ENCODE measurements around the gene NEMF.
"Not testable (repeated sequence)": the region's sequence is repeated elsewhere in the genome, so short reads cannot be mapped to it uniquely, and the experiment has no call there.

Gene NEMF

DNA sequence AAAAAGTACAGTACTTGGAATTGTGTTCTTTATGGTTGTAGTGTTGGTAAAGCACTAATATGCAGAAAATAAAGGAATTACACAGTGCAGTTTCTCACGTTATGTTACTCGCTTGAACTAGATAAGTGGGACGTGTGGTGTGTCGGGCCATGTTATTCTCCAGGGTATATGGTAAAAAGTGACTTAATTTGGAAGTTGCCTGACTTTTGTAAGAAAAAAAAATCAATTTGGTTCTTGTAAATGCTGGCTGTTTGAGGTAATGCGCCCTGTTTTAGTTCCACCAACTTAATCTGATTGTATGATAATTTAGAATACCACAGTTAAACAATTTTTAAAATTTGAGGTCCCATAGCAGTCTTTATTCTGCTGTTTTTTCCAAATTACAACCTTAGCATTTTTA is 44.4 kb upstream of the NEMF start:
- no peak for TF ChIP-seq CTCF (IDR thresholded peaks at IDR 0.05; ENCODE audit: unreplicated experiment in 3 of 3)
- H3K27me3 Mint-ChIP-seq (ENCODE audit: low read depth) = no peaks in the 10 kb centered on the region
- H3K36me3 Mint-ChIP-seq (ENCODE audit: low read depth) = peaks cover 40% of the 10 kb centered on the region

GRCh38 chr14:49896272-49896671 is 43.7 kb upstream of the NEMF start:
- Mint-ChIP-seq H3K36me3 (ENCODE audit: low read depth) (peaks cover 40% of the 10 kb centered on the region), H3K4me3 (peak overlapping the region; percentile 92 to 96 (median 96)), H3K4me1 (peaks cover 42% of the 10 kb centered on the region), H3K27ac (peak overlapping the region in 1 of 3 experiments; percentile 31)
- H3K9me3 Mint-ChIP-seq; H3K27me3 Mint-ChIP-seq (ENCODE audit: low read depth): not testable (repeated sequence)

More for the DNA sequence above, 44.4 kb upstream of the NEMF start:
- H3K4me1 Mint-ChIP-seq = peaks cover 38% of the 10 kb centered on the region
- peak overlapping the region in 1 of 3 experiments; percentile 42 for H3K27ac Mint-ChIP-seq
- H3K9me3 Mint-ChIP-seq = no peaks in the 10 kb centered on the region
- peak overlapping the region; percentile 55 to 73 (median 58) for H3K4me3 Mint-ChIP-seq

DNA sequence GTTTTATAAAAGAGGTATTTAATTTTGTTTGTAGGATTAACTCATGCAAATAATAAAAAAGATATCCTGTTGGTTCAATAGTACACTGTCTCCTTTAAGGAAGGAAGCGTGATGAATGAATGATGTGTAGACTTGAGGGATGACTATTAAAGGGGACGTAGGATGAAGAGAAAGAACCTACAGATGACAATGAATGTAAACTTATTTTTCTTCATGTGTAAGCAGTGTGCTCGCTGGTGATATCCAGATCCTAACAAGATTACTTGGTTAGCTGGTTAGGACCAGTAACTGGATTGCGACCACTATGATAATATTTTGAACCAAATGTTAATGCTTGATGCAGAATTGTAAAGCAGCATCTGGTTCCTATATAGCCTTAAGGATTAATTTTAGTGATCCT is 42.9 kb upstream of the NEMF start:
- no peaks in the 10 kb centered on the region for H3K27me3 Mint-ChIP-seq (ENCODE audit: low read depth)
- peaks cover 42% of the 10 kb centered on the region for H3K4me1 Mint-ChIP-seq
- H3K4me3 Mint-ChIP-seq = peak overlapping the region; percentile 92 to 96 (median 96)
- no peak for TF ChIP-seq CTCF (IDR thresholded peaks at IDR 0.05; ENCODE audit: unreplicated experiment in 3 of 3)
- H3K27ac Mint-ChIP-seq = peak overlapping the region in 2 of 3 experiments; percentile 7 to 31
- H3K9me3 Mint-ChIP-seq = no peaks in the 10 kb centered on the region
- peaks cover 40% of the 10 kb centered on the region for H3K36me3 Mint-ChIP-seq (ENCODE audit: low read depth)

DNA sequence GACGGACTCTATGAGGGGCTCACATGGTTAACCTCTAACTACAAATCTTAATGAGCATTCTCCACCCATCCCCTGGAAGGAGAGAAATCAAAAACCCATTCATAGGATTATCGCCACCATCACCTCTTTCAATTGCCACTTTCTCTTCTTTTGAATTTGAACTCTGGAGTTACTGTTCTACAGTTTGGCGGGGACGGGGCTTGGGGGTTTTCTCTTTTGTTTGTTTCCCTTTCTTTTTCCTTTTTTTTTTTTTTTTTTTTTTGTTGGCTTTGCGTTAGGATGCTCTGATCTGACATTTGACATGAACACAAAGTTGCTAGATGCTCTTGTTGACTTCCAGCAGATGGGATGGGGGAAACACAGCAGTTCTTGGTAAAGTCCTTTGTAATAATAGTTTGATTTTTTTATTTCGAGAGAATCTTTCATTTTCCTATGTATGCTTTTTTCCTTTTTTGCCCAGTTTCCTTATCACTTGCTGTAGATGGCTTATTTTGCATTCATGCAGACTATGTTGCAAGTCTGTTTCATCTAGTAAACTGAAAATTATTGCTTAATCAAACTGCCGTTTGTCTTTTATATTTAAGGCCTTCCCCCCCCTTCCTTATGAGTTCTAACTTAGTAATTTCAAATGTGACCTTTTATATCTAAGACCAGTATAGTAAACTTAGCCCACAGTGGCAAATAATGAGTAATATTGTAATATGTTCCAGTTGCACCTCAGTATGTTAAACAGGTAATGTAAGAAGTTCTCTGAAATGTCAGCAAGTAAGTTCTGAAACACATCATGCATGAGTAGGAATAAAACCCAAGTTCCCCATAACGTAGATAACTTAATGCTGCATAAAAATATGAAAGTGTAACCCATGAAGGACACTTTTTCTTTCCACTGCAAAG is 41.9 kb upstream of the NEMF start:
- H3K4me3 Mint-ChIP-seq = peak overlapping the region; percentile 92 to 96 (median 96)

DNA sequence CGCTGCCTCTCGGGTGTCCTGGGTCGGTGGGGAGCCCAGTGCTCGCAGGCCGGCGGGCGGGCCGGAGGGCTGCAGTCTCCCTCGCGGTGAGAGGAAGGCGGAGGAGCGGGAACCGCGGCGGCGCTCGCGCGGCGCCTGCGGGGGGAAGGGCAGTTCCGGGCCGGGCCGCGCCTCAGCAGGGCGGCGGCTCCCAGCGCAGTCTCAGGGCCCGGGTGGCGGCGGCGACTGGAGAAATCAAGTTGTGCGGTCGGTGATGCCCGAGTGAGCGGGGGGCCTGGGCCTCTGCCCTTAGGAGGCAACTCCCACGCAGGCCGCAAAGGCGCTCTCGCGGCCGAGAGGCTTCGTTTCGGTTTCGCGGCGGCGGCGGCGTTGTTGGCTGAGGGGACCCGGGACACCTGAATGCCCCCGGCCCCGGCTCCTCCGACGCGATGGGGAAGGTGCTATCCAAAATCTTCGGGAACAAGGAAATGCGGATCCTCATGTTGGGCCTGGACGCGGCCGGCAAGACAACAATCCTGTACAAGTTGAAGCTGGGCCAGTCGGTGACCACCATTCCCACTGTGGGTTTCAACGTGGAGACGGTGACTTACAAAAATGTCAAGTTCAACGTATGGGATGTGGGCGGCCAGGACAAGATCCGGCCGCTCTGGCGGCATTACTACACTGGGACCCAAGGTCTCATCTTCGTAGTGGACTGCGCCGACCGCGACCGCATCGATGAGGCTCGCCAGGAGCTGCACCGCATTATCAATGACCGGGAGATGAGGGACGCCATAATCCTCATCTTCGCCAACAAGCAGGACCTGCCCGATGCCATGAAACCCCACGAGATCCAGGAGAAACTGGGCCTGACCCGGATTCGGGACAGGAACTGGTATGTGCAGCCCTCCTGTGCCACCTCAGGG is 41.0 kb upstream of the NEMF start:
- H3K4me1 Mint-ChIP-seq = peaks cover 42% of the 10 kb centered on the region
- no peaks in the 10 kb centered on the region for H3K9me3 Mint-ChIP-seq
- no peak for TF ChIP-seq CTCF (IDR thresholded peaks at IDR 0.05; ENCODE audit: unreplicated experiment in 3 of 3)

More for the DNA sequence above, 41.9 kb upstream of the NEMF start:
- Mint-ChIP-seq H3K4me1 (peaks cover 42% of the 10 kb centered on the region), H3K27ac (peak overlapping the region; percentile 80 to 100 (median 96)), H3K36me3 (ENCODE audit: low read depth) (peaks cover 40% of the 10 kb centered on the region)
- H3K27me3 Mint-ChIP-seq (ENCODE audit: low read depth); H3K9me3 Mint-ChIP-seq: not testable (repeated sequence)

DNA sequence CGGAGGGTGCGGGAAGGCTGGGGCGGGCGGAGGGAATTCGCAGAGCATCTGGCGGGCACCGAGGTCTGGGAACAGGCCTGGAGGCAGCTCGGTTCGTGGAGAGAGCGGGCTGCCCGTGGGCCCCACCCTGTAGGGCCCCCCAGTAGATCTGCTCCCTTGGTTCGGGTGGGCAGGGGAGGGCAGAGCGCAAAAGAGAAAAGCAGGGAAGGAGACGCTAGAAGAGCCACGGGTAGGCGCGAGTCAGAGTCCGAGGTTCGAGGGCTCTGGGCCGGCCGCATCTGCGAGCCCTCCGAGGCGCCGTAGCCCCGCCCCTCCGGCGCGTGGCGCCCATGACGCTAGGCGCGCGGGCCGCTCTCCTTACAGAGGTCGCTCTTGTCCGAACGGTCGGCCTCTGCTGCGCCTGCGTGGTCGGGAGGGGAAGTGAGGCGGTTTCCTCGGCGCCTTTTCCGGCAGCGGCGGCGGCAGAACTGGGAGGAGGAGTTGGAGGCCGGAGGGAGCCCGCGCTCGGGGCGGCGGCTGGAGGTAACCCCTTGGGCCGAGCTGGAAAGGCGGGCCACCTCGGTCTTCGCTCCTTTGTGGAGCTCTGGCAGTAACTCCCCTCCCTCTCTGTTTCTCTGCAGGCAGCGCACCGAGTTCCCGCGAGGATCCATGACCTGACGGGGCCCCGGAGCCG is 40.2 kb upstream of the NEMF start, which contains the start of gene ARF6:
Gene ARF6 (plus strand): TSS at position 447 of the 673 bp plus-strand sequence. CDS start 655 bp downstream, outside the sequence.
- peak within 1 kb of the TSS; percentile 99 to 100 (median 100) for H3K27ac Mint-ChIP-seq
- H3K4me1 Mint-ChIP-seq = peaks cover 37% of the 10 kb centered on the region
- no peaks in the 10 kb centered on the region for H3K27me3 Mint-ChIP-seq (ENCODE audit: low read depth)
- peaks cover 32% of the 10 kb centered on the region for H3K36me3 Mint-ChIP-seq (ENCODE audit: low read depth)
- H3K9me3 Mint-ChIP-seq = no peaks in the 10 kb centered on the region
- TF ChIP-seq CTCF (IDR thresholded peaks at IDR 0.05; ENCODE audit: unreplicated experiment in 3 of 3) = peak in 1 of 3 experiments; percentile 15
- peak within 1 kb of the TSS; percentile 92 to 96 (median 96) for H3K4me3 Mint-ChIP-seq

More for the DNA sequence above, 41.0 kb upstream of the NEMF start:
- Mint-ChIP-seq H3K27me3 (ENCODE audit: low read depth) (no peaks in the 10 kb centered on the region), H3K36me3 (ENCODE audit: low read depth) (peaks cover 38% of the 10 kb centered on the region), H3K27ac (peak overlapping the region; percentile 99 to 100 (median 100)), H3K4me3 (peak overlapping the region; percentile 92 to 96 (median 96))
